Testis (tissue), 2 donors: ENCODE measurements around the gene SHISA6.

Experiments used
- CTCF ChIP-seq, 3 experiments: fragments of 450-650 bp in 2 of 3; fragments of 200-600 bp in 1 of 3; sonication (generic) in 1 of 3; IDR thresholded peaks; one replicate each; pipeline ENCODE4 v1.5.1; 2016 to 2019; ENCODE audit warnings: antibody characterized with exemption in 3 of 3, mild to moderate bottlenecking in 2 of 3, moderate library complexity in 1 of 3
- POLR2A ChIP-seq: fragments of 450-650 bp; IDR thresholded peaks from one replicate; pipeline ENCODE4 v1.6.1; 2017; ENCODE audit warnings: antibody characterized with exemption, mild to moderate bottlenecking, moderate library complexity

DNA sequence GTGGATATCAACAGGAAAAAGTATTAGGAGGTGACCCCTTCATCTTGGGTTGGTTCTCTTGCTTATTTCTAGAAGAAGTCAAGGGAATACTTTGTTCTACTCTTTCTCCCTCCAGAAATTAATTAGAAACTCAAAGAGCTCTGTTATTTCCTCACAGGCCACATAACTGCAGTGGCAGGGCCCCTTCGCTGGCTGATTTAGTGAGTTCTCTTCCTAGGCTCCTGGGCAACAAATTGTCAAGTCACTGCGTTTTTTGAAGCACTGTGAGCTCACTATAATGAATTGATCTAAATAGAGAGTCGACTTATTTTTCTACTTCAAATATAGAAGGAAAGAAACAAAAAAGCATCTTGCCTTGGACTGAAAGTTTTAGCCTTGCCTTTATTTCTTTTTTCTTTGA is 4.8 kb downstream of the SHISA6 start:
- TF ChIP-seq CTCF (IDR thresholded peaks at IDR 0.05) (no peak), POLR2A (no peak)
